Ishikawa (cell line): ENCODE results near the gene SLC26A11.

Source experiments
- CEBPB ChIP-seq: IDR thresholded peaks from 2 replicates; pipeline ENCODE4 v1.6.1; 2012
- CREB1 ChIP-seq: IDR thresholded peaks from 2 replicates; pipeline ENCODE4 v1.6.1; 2012; ENCODE audit warnings: low read depth
- EGR1 ChIP-seq: IDR thresholded peaks from 2 replicates; pipeline ENCODE4 v1.6.1; 2012
- EP300 ChIP-seq: IDR thresholded peaks from 2 replicates; pipeline ENCODE4 v1.6.1; 2012; ENCODE audit warnings: borderline replicate concordance
- RAD21 ChIP-seq: IDR thresholded peaks from 2 replicates; pipeline ENCODE4 v1.6.1; 2012; ENCODE audit warnings: low read depth
- TAF1 ChIP-seq: IDR thresholded peaks from 2 replicates; pipeline ENCODE4 v1.6.1; 2012; ENCODE audit warnings: low read depth, mild to moderate bottlenecking
- TCF12 ChIP-seq: IDR thresholded peaks from 2 replicates; pipeline ENCODE4 v1.6.1; 2012; ENCODE audit warnings: low read depth
- TEAD4 ChIP-seq: IDR thresholded peaks from 2 replicates; pipeline ENCODE4 v1.6.1; 2012
- USF1 ChIP-seq: IDR thresholded peaks from 2 replicates; pipeline ENCODE4 v1.6.1; 2012
- YY1 ChIP-seq: IDR thresholded peaks from 2 replicates; pipeline ENCODE4 v1.6.1; 2012; ENCODE audit warnings: low read depth
- ZBTB7A ChIP-seq: IDR thresholded peaks from 2 replicates; pipeline ENCODE4 v1.6.1; 2012; ENCODE audit warnings: low read depth
- TF ChIP-seq, protein P1 (sequence below): IDR thresholded peaks from 2 replicates; pipeline ENCODE4 v1.6.1; 2012
- TF ChIP-seq, protein P2 (sequence below): IDR thresholded peaks from 2 replicates; pipeline ENCODE4 v1.6.1; 2012; ENCODE audit warnings: low read depth, mild to moderate bottlenecking

GRCh38 chr17:80265205-80266068 lies 45.2 kb downstream of the SLC26A11 start:
- TF ChIP-seq TCF12 (no peak), EP300 (no peak), TEAD4 (no peak), USF1 (no peak), YY1 (no peak), RAD21 (no peak), CEBPB (no peak), EGR1 (no peak), TAF1 (no peak), ZBTB7A (no peak), CREB1 (no peak)
- TF ChIP-seq, protein P1, sequence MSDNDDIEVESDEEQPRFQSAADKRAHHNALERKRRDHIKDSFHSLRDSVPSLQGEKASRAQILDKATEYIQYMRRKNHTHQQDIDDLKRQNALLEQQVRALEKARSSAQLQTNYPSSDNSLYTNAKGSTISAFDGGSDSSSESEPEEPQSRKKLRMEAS: no peak
- TF ChIP-seq, protein P2, sequence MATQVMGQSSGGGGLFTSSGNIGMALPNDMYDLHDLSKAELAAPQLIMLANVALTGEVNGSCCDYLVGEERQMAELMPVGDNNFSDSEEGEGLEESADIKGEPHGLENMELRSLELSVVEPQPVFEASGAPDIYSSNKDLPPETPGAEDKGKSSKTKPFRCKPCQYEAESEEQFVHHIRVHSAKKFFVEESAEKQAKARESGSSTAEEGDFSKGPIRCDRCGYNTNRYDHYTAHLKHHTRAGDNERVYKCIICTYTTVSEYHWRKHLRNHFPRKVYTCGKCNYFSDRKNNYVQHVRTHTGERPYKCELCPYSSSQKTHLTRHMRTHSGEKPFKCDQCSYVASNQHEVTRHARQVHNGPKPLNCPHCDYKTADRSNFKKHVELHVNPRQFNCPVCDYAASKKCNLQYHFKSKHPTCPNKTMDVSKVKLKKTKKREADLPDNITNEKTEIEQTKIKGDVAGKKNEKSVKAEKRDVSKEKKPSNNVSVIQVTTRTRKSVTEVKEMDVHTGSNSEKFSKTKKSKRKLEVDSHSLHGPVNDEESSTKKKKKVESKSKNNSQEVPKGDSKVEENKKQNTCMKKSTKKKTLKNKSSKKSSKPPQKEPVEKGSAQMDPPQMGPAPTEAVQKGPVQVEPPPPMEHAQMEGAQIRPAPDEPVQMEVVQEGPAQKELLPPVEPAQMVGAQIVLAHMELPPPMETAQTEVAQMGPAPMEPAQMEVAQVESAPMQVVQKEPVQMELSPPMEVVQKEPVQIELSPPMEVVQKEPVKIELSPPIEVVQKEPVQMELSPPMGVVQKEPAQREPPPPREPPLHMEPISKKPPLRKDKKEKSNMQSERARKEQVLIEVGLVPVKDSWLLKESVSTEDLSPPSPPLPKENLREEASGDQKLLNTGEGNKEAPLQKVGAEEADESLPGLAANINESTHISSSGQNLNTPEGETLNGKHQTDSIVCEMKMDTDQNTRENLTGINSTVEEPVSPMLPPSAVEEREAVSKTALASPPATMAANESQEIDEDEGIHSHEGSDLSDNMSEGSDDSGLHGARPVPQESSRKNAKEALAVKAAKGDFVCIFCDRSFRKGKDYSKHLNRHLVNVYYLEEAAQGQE: no peak
